ENCODE data around the gene ELK3. TPM values are rescaled to one million over a fixed set of nuclear protein-coding genes. Genes with fewer than 3 reads are reported as not detected.

ELK3 gene
- total RNA-seq, 1 donor from 2014 or later, result 3.7 TPM

DNA sequence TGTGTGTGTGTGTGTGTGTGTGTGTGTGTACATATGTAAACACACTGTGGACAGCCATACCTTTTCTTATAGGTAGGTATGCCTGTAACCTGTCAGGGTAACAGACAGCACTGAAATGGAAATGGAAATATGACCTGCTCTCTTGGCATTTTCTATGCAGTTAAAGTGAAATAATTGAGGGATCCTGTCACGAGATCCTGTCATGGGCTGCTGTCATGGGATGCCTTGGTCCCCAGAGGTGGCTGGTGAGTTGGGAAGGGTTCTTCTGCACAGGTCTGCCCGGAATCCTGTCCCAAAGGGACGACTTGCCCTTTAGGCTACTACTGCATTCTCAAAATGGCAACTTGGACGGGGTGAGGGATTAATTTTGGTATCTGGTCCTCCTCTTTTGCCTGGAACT lies 47.3 kb downstream of the ELK3 start:
- H3K9me3 Mint-ChIP-seq (ENCODE audit: unreplicated experiment), result no peaks in the 10 kb centered on the region
- no peaks in the 10 kb centered on the region for H3K36me3 Mint-ChIP-seq (ENCODE audit: unreplicated experiment)
- H3K27me3 Mint-ChIP-seq (ENCODE audit: unreplicated experiment), result peaks cover 3% of the 10 kb centered on the region
- no peak overlapping the region for H3K4me3 Mint-ChIP-seq (ENCODE audit: unreplicated experiment)
- no peak overlapping the region for H3K27ac Mint-ChIP-seq (ENCODE audit: unreplicated experiment)
- peaks cover 21% of the 10 kb centered on the region for H3K4me1 Mint-ChIP-seq (ENCODE audit: low read depth, unreplicated experiment)
- TF ChIP-seq, protein P1, sequence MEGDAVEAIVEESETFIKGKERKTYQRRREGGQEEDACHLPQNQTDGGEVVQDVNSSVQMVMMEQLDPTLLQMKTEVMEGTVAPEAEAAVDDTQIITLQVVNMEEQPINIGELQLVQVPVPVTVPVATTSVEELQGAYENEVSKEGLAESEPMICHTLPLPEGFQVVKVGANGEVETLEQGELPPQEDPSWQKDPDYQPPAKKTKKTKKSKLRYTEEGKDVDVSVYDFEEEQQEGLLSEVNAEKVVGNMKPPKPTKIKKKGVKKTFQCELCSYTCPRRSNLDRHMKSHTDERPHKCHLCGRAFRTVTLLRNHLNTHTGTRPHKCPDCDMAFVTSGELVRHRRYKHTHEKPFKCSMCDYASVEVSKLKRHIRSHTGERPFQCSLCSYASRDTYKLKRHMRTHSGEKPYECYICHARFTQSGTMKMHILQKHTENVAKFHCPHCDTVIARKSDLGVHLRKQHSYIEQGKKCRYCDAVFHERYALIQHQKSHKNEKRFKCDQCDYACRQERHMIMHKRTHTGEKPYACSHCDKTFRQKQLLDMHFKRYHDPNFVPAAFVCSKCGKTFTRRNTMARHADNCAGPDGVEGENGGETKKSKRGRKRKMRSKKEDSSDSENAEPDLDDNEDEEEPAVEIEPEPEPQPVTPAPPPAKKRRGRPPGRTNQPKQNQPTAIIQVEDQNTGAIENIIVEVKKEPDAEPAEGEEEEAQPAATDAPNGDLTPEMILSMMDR (IDR thresholded peaks at IDR 0.05; ENCODE audit: partially characterized antibody, unreplicated experiment), result no peak
- no peak for DNase-seq

DNA sequence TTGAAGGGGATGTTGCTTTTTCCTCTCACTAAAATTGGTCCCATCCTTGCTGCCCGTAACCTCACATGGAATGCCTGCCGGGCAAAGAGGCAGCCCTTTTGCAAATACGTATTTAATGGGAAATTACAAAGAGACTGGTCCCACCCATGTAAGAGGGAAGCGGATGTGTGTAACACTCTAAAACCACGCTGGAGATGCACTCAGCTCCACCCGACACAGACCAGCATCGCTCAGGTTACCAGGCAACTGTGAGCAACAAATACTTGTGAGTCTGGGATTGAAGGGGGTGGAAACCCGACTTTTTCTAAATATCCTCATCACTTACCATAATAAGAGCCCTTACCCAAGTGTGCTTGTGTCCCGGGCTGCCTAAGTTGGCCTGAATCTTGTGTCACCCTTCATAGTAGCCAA lies 47.7 kb downstream of the ELK3 start:
- peaks cover 3% of the 10 kb centered on the region for H3K27me3 Mint-ChIP-seq (ENCODE audit: unreplicated experiment)
- TF ChIP-seq, protein P1 (IDR thresholded peaks at IDR 0.05; ENCODE audit: partially characterized antibody, unreplicated experiment), result no peak
- no peaks in the 10 kb centered on the region for H3K9me3 Mint-ChIP-seq (ENCODE audit: unreplicated experiment)
- H3K27ac Mint-ChIP-seq (ENCODE audit: unreplicated experiment), result no peak overlapping the region
- peaks cover 21% of the 10 kb centered on the region for H3K4me1 Mint-ChIP-seq (ENCODE audit: low read depth, unreplicated experiment)
- H3K36me3 Mint-ChIP-seq (ENCODE audit: unreplicated experiment), result no peaks in the 10 kb centered on the region
- no peak overlapping the region for H3K4me3 Mint-ChIP-seq (ENCODE audit: unreplicated experiment)
- DNase-seq, result no peak

DNA sequence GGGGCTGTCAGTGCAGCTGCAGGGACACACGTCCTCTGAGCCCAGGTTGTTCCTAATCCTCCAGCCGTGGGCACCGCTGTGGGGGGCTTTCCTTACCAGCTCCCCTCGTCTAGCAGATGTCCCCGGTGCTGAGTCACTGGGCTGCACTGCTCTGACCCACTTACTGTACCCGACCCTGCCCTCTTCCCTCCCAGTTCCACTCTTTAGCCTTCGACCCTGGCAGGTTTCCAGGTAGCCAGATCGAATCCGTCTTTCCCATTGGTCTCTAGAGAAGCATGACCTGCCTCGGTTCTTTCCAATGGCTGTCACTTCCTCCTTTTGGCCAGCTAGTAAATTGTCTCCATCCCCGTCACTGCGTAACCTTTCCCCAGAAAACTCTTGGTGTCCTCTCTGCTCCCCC lies 48.4 kb downstream of the ELK3 start:
- Mint-ChIP-seq H3K4me1 (ENCODE audit: low read depth, unreplicated experiment) (peaks cover 21% of the 10 kb centered on the region), H3K4me3 (ENCODE audit: unreplicated experiment) (no peak overlapping the region), H3K27ac (ENCODE audit: unreplicated experiment) (no peak overlapping the region), H3K36me3 (ENCODE audit: unreplicated experiment) (no peaks in the 10 kb centered on the region), H3K9me3 (ENCODE audit: unreplicated experiment) (no peaks in the 10 kb centered on the region), H3K27me3 (ENCODE audit: unreplicated experiment) (peaks cover 3% of the 10 kb centered on the region)
- DNase-seq, result no peak
- TF ChIP-seq, protein P1 (IDR thresholded peaks at IDR 0.05; ENCODE audit: partially characterized antibody, unreplicated experiment), result no peak

DNA sequence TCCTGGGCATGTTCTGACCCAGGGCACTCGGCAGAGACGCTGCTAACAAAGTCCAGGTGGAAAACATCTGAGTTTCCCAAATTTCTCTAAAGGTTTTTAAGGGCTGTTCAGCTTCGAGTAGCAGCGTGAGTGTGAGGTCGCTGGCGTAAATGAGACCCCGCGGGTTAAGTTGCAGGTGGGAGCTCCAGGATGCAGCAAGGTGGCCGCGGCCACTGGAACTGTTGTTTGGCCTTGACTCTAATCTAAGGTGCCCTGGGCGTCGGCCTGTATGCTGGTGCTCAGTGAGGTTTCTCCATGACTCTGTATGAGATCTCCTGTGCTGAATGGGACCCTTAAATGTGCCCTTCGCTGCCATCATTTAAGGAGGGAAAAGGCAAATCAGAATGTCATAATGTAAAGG lies 50.7 kb downstream of the ELK3 start:
- peaks cover 3% of the 10 kb centered on the region for H3K27me3 Mint-ChIP-seq (ENCODE audit: unreplicated experiment)
- TF ChIP-seq, protein P1 (IDR thresholded peaks at IDR 0.05; ENCODE audit: partially characterized antibody, unreplicated experiment), result no peak
- no peak overlapping the region for H3K4me3 Mint-ChIP-seq (ENCODE audit: unreplicated experiment)
- no peaks in the 10 kb centered on the region for H3K36me3 Mint-ChIP-seq (ENCODE audit: unreplicated experiment)
- DNase-seq, result no peak
- H3K9me3 Mint-ChIP-seq (ENCODE audit: unreplicated experiment), result peaks cover 5% of the 10 kb centered on the region
- no peak overlapping the region for H3K27ac Mint-ChIP-seq (ENCODE audit: unreplicated experiment)
- H3K4me1 Mint-ChIP-seq (ENCODE audit: low read depth, unreplicated experiment), result peaks cover 27% of the 10 kb centered on the region

DNA sequence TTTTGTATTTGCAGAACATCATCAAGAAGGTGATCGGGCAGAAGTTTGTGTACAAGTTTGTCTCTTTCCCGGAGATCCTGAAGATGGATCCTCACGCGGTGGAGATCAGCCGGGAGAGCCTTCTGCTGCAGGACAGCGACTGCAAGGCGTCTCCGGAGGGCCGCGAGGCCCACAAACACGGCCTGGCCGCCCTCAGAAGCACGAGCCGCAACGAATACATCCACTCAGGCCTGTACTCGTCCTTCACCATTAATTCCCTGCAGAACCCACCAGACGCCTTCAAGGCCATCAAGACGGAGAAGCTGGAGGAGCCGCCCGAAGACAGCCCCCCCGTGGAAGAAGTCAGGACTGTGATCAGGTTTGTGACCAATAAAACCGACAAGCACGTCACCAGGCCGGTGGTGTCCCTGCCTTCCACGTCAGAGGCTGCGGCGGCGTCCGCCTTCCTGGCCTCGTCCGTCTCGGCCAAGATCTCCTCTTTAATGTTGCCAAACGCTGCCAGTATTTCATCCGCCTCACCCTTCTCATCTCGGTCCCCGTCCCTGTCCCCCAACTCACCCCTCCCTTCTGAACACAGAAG lies 52.8 kb downstream of the ELK3 start:
- TF ChIP-seq, protein P1 (IDR thresholded peaks at IDR 0.05; ENCODE audit: partially characterized antibody, unreplicated experiment), result no peak
- H3K4me3 Mint-ChIP-seq (ENCODE audit: unreplicated experiment), result no peak overlapping the region
- H3K4me1 Mint-ChIP-seq (ENCODE audit: low read depth, unreplicated experiment), result peaks cover 11% of the 10 kb centered on the region
- H3K36me3 Mint-ChIP-seq (ENCODE audit: unreplicated experiment), result peaks cover 13% of the 10 kb centered on the region
- peaks cover 3% of the 10 kb centered on the region for H3K27me3 Mint-ChIP-seq (ENCODE audit: unreplicated experiment)
- peaks cover 5% of the 10 kb centered on the region for H3K9me3 Mint-ChIP-seq (ENCODE audit: unreplicated experiment)
- H3K27ac Mint-ChIP-seq (ENCODE audit: unreplicated experiment), result no peak overlapping the region
- DNase-seq, result no peak

All from glutamatergic neuron (in vitro differentiated cells).